ENCODE results near the gene RAB26.

RAB26 gene

GRCh38 chr16:2172688-2173335 lies 24.4 kb downstream of the RAB26 start:
- no peak for TF ChIP-seq JUND (IDR thresholded peaks at IDR 0.05; ENCODE audit: low read depth)
- DNase-seq (ENCODE audit: low read depth in 1 of 2, low spot score in 1 of 2): no peak
- in situ Hi-C loops (cut with HindIII; ENCODE audit: low pct_unique_long_range_greater_than_20kb, low sequenced_read_pairs): no loop called here

- in situ Hi-C loops (cut with HindIII; ENCODE audit: low pct_unique_long_range_greater_than_20kb, low sequenced_read_pairs): no loop called here
- no peak for DNase-seq (ENCODE audit: low read depth in 1 of 2, low spot score in 1 of 2)
- no peak for TF ChIP-seq JUND (IDR thresholded peaks at IDR 0.05; ENCODE audit: low read depth)
Measured at GRCh38 chr16:2173366-2173765, 24.9 kb downstream of the RAB26 start.

- DNase-seq (ENCODE audit: low read depth in 1 of 2, low spot score in 1 of 2): no peak
- TF ChIP-seq JUND (IDR thresholded peaks at IDR 0.05; ENCODE audit: low read depth): no peak
- in situ Hi-C loops (cut with HindIII; ENCODE audit: low pct_unique_long_range_greater_than_20kb, low sequenced_read_pairs): no loop called here
Measured at GRCh38 chr16:2173916-2174315, 25.5 kb downstream of the RAB26 start.

GRCh38 chr16:2174396-2175131 lies 26.1 kb downstream of the RAB26 start:
- TF ChIP-seq JUND (IDR thresholded peaks at IDR 0.05; ENCODE audit: low read depth): no peak
- no peak for DNase-seq (ENCODE audit: low read depth in 1 of 2, low spot score in 1 of 2)
- in situ Hi-C loops (cut with HindIII; ENCODE audit: low pct_unique_long_range_greater_than_20kb, low sequenced_read_pairs): no loop called here

GRCh38 chr16:2175454-2175853 lies 27.0 kb downstream of the RAB26 start:
- no peak for DNase-seq (ENCODE audit: low read depth in 1 of 2, low spot score in 1 of 2)
- TF ChIP-seq JUND (IDR thresholded peaks at IDR 0.05; ENCODE audit: low read depth): no peak
- in situ Hi-C loops (cut with HindIII; ENCODE audit: low pct_unique_long_range_greater_than_20kb, low sequenced_read_pairs): no loop called here

- no peak for TF ChIP-seq JUND (IDR thresholded peaks at IDR 0.05; ENCODE audit: low read depth)
- in situ Hi-C loops (cut with HindIII; ENCODE audit: low pct_unique_long_range_greater_than_20kb, low sequenced_read_pairs): no loop called here
- DNase-seq (ENCODE audit: low read depth in 1 of 2, low spot score in 1 of 2): no peak
Measured at GRCh38 chr16:2176047-2176446, 27.6 kb downstream of the RAB26 start.

- in situ Hi-C loops (cut with HindIII; ENCODE audit: low pct_unique_long_range_greater_than_20kb, low sequenced_read_pairs): no loop called here
- no peak for TF ChIP-seq JUND (IDR thresholded peaks at IDR 0.05; ENCODE audit: low read depth)
- DNase-seq (ENCODE audit: low read depth in 1 of 2, low spot score in 1 of 2): no peak
Measured at GRCh38 chr16:2177101-2177500, 28.7 kb downstream of the RAB26 start.

- TF ChIP-seq JUND (IDR thresholded peaks at IDR 0.05; ENCODE audit: low read depth): no peak
- in situ Hi-C loops (cut with HindIII; ENCODE audit: low pct_unique_long_range_greater_than_20kb, low sequenced_read_pairs): no loop called here
- DNase-seq (ENCODE audit: low read depth in 1 of 2, low spot score in 1 of 2): no peak
Measured at GRCh38 chr16:2177561-2177960, 29.1 kb downstream of the RAB26 start.

- peak in 1 of 2 experiments; percentile 65 for DNase-seq (ENCODE audit: low read depth in 1 of 2, low spot score in 1 of 2)
- in situ Hi-C loops (cut with HindIII; ENCODE audit: low pct_unique_long_range_greater_than_20kb, low sequenced_read_pairs): no loop called here
- TF ChIP-seq JUND (IDR thresholded peaks at IDR 0.05; ENCODE audit: low read depth): no peak
Measured at GRCh38 chr16:2178321-2179106, 30.1 kb downstream of the RAB26 start.

- TF ChIP-seq JUND (IDR thresholded peaks at IDR 0.05; ENCODE audit: low read depth): no peak
- DNase-seq (ENCODE audit: low read depth in 1 of 2, low spot score in 1 of 2): no peak
- in situ Hi-C loops (cut with HindIII; ENCODE audit: low pct_unique_long_range_greater_than_20kb, low sequenced_read_pairs): no loop called here
Measured at GRCh38 chr16:2179107-2179501, 30.7 kb downstream of the RAB26 start.

GRCh38 chr16:2179576-2179975 lies 31.2 kb downstream of the RAB26 start:
- DNase-seq (ENCODE audit: low read depth in 1 of 2, low spot score in 1 of 2): no peak
- in situ Hi-C loops (cut with HindIII; ENCODE audit: low pct_unique_long_range_greater_than_20kb, low sequenced_read_pairs): no loop called here
- no peak for TF ChIP-seq JUND (IDR thresholded peaks at IDR 0.05; ENCODE audit: low read depth)

- no peak for TF ChIP-seq JUND (IDR thresholded peaks at IDR 0.05; ENCODE audit: low read depth)
- in situ Hi-C loops (cut with HindIII; ENCODE audit: low pct_unique_long_range_greater_than_20kb, low sequenced_read_pairs): no loop called here
- DNase-seq (ENCODE audit: low read depth in 1 of 2, low spot score in 1 of 2): no peak
Measured at GRCh38 chr16:2180461-2180860, 32.0 kb downstream of the RAB26 start.
